Kidney epithelial cell (primary cell): ENCODE results near the gene SLC41A3. TPM values are rescaled to one million over a fixed set of nuclear protein-coding genes. Genes with fewer than 3 reads are reported as not detected.
"Not testable (repeated sequence)": the region's sequence is repeated elsewhere in the genome, so short reads cannot be mapped to it uniquely, and the experiment has no call there.

Experiments used
- DNase-seq: peaks from one replicate; pipeline ENCODE4 v3.0.0-alpha.2; 2010; ENCODE audit warnings: low read depth
- H3K27me3 ChIP-seq: 2 replicates; pipeline ENCODE4 v1.6.0; 2011; ENCODE audit warnings: low read length; ENCODE audit not compliant: control insufficient read depth, insufficient read depth
- H3K36me3 ChIP-seq: 2 replicates; pipeline ENCODE4 v1.5.1; 2011; ENCODE audit warnings: low read length; ENCODE audit not compliant: control insufficient read depth, insufficient read depth
- H3K4me3 ChIP-seq: 2 replicates; pipeline ENCODE4 v1.5.1; 2011; ENCODE audit warnings: low read depth, mild to moderate bottlenecking, control low read depth, low read length
- CTCF ChIP-seq: IDR thresholded peaks from 2 replicates; pipeline ENCODE4 v1.5.1; 2011; ENCODE audit warnings: mild to moderate bottlenecking, moderate library complexity, low read length, control low read depth, inconsistent platforms; ENCODE audit not compliant: insufficient read depth, poor library complexity, severe bottlenecking
- total RNA-seq: library from RNA; depleted of rRNA; stranded (reverse); fragments of >200 nt; gene quantifications from 2 replicates; pipeline ENCODE4 v1.2.3, GENCODE V29; 2015

Gene SLC41A3
- total RNA-seq, 1 donor from 2014 or later = 74.9 TPM

DNA sequence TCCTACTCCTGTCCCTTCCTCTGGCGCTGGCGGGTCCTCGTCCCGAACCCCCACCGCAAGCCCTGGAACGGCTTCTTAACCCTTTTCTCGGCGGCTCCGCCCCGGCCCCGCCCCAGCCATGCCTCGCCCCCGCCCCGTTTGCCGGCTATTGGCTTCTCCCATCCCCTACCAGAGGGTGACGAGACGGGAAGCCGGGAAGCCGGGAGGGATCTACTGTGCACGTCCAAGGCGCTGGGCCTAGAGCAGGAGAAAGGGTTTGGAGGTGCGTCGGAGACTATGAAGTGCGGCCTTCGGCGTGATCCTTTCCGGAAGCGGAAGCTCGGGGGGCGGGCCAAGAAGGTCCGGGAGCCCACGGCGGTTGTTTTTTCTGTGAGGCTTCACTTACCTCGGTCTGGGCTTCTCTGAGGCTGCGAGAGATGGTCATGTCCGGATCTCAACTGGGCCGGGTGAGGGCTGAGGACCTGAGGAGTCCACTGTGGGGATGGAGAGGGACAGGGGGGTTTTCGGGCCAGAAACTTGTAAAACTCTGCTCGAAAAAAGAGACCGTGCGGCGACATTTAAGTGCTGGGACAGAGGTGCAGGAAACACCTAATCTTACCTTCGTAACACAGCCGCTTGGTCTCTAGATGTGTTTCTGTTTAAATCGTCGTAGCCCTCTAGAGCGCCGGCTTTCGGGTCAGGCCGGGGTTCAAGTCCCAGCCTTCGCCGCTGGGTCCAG lies 93.5 kb downstream of the SLC41A3 start:
- Histone ChIP-seq H3K27me3 (no peaks in the 10 kb centered on the region), H3K4me3 (peak overlapping the region; percentile 60), H3K36me3 (no peaks in the 10 kb centered on the region)
- peak; percentile 64 for DNase-seq
- TF ChIP-seq CTCF = no peak

- H3K4me3 ChIP-seq, DNase-seq, H3K36me3 ChIP-seq, H3K27me3 ChIP-seq: not testable (repeated sequence)
These were observed 99.0 kb downstream of the SLC41A3 start for GRCh38 chr3:125984951-125985350.

DNA sequence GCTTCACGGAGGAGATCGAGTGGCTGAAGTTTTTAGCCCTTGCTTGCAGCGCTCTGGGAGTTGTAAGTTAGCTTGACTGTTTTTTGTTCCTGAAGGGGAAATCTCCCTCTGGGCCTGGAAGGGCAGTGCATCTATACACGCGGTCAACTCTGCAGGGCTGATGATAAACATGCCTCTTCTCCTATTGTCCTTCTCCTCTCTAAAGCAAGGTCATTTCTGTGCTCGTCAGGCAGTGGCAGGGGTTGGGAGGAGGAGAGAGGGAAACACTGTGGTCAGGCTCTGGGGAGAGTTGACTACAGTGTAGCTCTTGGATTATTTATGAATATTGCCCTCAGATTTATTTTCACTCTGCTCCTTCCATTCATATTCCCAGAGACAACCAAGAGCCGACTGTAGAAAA lies 106.8 kb downstream of the SLC41A3 start:
- DNase-seq, H3K4me3 ChIP-seq, H3K36me3 ChIP-seq, H3K27me3 ChIP-seq: not testable (repeated sequence)

- not testable (repeated sequence) for H3K36me3 ChIP-seq, DNase-seq, H3K4me3 ChIP-seq, H3K27me3 ChIP-seq
These were observed 107.9 kb downstream of the SLC41A3 start for GRCh38 chr3:125976003-125976390.

DNA sequence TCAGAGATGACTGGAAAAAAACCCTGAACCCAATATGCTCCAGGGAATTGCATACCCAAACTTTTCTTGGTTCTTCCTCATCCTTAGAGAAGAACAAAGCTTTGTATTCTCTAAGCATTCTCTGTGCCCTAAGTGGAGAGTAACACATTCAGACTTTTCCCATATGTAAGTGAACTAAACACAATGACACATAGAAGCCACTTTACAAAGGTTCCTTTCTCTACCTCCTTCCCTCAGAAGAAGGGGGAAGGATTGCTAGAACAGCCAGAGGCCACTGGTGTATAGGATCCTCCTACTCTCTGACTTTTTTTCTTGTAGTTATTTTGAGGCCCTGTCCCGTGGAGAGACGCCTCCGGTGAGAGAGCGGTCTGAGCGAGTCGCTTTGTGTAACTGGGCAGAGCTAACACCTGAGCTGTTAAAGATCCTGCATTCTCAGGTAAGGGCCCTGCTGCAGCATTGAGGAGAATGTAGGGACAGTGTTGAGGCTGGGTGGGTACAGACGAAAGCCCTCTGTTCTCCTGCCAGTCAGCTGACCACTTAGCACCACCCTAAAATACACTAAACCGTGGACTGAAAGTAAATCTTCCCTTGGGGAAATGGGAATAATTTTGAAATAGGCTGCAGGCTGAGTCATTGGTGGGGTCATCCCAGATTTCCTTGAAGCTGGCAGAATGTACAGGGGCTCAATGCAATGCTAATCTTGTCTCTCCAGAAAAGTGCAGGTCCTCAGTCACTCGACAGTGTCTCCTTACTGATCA lies 108.5 kb downstream of the SLC41A3 start:
- not testable (repeated sequence) for H3K4me3 ChIP-seq, H3K36me3 ChIP-seq, DNase-seq
- peaks cover 12% of the 10 kb centered on the region for H3K27me3 ChIP-seq

DNA sequence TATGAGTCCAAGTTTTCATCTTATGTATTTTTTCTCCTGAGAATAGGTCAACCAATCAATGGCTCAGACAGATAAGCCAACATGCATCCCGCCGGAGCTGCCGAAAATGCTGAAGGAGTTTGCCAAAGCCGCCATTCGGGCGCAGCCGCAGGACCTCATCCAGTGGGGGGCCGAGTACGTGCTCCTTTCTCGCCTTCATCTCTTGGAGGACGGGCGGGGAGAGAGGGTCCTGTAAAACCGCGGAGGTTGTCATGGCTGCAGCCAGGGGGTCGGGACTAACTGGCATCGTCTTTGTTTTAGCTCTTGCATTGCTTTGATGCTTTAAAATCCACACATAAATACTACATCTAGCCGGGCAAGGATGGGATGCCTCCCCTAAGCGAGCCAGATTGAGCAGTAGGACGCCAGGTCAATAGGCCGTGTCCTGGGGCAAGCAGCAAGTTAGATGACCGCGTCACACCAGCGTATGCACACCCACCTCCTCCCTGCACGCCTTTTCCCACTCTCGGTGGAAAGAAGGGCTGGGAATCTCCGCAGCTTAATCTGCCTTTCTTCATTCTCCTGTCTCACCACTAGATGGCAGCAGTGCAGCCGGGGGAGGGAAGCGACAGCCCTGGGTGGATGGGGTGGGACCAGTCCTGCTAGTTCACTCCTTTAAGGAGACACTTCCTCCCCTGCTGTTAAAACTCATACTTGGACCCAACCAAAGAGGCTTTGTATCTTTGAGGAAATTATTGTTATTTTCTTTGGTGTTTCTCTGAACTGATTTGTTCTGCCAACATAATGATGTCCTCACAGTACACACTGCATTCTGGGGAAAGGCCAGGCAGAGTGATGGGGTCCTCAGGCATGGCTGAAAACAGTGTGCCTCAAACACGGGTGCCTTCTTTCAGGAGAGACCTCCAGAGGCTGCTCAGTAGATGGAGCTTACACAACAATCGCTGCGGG lies 111.7 kb downstream of the SLC41A3 start:
- not testable (repeated sequence) for DNase-seq, H3K4me3 ChIP-seq
- TF ChIP-seq CTCF = peak; percentile 52

GRCh38 chr3:125968701-125969592 lies 115.0 kb downstream of the SLC41A3 start, which contains the start of gene ROPN1B:
ROPN1B (plus strand) TSS chr3:125969178; CDS start chr3:125972055, 2,877 bp downstream.
- DNase-seq, H3K36me3 ChIP-seq, H3K4me3 ChIP-seq: not testable (repeated sequence)
- H3K27me3 ChIP-seq = peaks cover 16% of the 10 kb centered on the region

More for the DNA sequence above, 111.7 kb downstream of the SLC41A3 start:
- peaks cover 18% of the 10 kb centered on the region for H3K27me3 ChIP-seq
- not testable (repeated sequence) for H3K36me3 ChIP-seq

GRCh38 chr3:125968121-125968520 lies 115.8 kb downstream of the SLC41A3 start:
- H3K4me3 ChIP-seq, DNase-seq, H3K36me3 ChIP-seq: not testable (repeated sequence)
- H3K27me3 ChIP-seq = peaks cover 16% of the 10 kb centered on the region
